ENCODE data around the gene MAPK8IP2.
"Not testable (repeated sequence)": the region's sequence is repeated elsewhere in the genome, so short reads cannot be mapped to it uniquely, and the experiment has no call there.

MAPK8IP2 gene

DNA sequence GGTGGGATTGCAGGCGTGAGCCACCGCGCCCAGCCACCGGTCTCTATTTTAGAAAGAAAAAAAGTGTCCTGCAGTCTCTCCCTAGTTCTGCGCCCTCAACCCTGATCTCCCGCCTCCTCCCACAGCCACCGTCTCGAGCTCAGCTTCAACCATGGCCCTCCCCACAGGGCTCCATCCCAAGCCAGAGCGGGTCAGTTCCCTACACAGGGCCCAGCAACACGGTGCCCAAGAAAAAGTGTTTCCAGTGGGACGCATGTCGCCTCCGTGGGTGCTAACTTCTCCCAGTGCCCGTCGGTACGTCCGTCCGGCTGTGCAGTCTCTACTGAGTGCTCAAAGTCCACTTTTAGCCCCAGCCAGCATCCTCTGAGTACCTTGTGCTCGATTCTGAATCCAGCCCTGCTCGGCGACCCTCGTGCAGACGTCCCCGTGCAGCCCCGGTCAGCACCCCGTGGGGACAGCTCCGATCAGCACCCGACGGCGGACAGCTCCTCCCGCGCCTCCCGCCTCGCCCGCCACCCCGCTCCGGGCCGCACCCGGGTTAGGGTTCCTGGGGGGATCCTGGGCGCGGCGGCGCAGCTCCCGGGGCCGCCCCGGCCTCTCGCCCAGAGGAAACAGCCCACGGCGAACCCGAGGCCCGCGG, 657 bp upstream of the MAPK8IP2 start:
- DNase-seq (ENCODE audit: low read depth) = peak; percentile 41

DNA sequence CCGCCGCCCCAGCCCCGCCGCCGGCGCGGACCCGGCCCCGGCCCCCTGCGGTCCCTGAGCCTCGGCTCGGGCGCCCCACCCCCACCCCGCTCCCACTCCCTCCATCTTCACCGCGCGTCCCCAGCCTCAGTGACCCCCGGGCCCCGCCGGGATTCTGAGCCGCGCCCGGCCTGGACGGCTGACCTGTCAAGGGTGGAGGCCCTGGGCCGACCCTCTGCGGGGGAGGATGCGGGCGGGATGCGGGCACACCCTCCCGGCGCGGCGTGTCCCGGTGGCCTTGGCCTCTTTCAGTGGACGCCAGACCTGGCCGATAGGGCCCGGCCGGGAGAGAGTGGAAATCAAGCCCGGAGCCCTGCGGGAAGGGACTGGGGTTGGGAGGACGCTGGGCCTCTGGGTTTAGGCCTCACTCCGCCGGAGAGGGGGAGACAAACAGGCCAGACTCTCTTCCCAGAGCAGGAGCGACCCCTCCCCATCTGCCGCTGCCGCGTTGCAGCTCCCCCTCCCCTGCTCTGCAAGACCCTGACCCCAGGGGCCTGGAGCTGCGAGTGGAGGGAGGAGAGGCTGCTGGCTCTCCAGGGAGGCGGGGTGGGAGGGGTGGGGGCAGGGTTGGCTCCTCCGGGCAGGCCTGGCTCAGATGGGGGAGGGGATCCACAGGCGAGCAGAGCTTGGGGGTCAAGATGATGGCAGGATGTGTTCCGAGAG, 525 bp downstream of the MAPK8IP2 start:
- DNase-seq (ENCODE audit: low read depth) = no peak

DNA sequence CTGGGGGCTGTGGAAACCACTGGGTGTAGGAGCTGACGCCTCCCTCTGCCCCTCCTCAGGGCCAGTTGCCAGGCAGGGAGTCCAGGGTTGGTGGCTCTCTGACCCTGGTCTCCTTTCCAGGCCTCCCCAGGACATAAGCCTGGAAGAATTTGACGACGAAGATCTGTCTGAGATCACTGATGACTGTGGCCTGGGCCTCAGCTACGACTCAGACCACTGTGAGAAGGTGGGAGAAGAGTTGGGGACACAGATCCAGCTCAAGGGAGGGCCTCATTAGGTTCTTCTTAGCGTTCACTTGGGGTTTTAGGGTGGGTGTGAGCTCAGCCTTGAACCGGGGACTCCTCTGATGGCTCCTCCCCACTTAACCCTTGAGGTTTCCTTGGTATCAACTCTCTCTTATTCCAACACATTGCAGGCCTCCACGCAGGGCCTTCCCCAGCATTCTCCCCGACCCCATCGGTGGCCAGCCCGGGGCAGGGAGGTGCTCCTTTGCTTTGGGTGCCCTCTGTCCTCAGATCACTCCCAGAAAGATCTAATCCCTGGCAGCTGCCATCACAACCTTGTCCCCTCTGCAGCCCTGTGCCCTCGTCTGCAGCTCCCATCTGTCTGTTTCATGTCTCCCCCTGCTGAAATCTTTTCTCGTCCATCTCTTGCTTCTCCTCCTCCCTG, 1.2 kb downstream of the MAPK8IP2 start:
- DNase-seq (ENCODE audit: low read depth) = no peak

GRCh38 chr22:50602338-50602700, 1.7 kb downstream of the MAPK8IP2 start:
- DNase-seq (ENCODE audit: low read depth) = no peak

DNA sequence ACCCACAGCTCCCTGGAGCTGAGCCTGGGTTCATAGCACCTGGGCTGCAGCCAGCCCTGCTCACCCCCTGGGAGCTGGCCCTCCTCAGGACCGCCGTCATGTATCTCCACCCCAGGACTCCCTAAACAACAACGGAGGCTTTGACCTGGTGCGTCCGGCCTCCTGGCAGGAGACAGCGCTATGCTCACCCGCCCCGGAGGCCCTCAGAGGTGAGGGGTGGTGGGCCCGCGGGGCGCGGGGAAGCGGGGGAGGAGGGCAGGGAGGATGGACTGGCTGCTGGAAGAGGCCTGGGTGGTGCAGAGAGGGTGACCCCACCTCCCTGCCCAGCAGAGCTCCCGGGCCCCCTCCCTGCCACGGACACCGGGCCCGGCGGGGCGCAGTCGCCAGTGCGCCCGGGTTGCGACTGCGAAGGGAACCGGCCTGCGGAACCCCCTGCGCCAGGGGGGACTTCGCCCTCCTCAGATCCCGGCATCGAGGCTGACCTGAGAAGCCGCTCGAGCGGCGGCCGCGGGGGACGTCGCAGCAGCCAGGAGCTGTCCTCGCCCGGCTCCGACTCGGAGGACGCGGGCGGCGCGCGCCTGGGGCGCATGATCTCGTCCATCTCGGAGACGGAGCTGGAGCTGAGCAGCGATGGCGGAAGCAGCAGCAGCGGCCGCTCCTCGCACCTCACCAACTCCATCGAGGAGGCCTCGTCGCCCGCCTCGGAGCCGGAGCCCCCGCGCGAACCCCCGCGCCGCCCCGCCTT, 3.1 kb downstream of the MAPK8IP2 start:
- DNase-seq (ENCODE audit: low read depth) = no peak

GRCh38 chr22:50604256-50605001, 3.8 kb downstream of the MAPK8IP2 start:
- no peak for DNase-seq (ENCODE audit: low read depth)

GRCh38 chr22:50605002-50605612, 4.5 kb downstream of the MAPK8IP2 start:
- no peak for DNase-seq (ENCODE audit: low read depth)

GRCh38 chr22:50605613-50606074, 5.1 kb downstream of the MAPK8IP2 start:
- no peak for DNase-seq (ENCODE audit: low read depth)

DNA sequence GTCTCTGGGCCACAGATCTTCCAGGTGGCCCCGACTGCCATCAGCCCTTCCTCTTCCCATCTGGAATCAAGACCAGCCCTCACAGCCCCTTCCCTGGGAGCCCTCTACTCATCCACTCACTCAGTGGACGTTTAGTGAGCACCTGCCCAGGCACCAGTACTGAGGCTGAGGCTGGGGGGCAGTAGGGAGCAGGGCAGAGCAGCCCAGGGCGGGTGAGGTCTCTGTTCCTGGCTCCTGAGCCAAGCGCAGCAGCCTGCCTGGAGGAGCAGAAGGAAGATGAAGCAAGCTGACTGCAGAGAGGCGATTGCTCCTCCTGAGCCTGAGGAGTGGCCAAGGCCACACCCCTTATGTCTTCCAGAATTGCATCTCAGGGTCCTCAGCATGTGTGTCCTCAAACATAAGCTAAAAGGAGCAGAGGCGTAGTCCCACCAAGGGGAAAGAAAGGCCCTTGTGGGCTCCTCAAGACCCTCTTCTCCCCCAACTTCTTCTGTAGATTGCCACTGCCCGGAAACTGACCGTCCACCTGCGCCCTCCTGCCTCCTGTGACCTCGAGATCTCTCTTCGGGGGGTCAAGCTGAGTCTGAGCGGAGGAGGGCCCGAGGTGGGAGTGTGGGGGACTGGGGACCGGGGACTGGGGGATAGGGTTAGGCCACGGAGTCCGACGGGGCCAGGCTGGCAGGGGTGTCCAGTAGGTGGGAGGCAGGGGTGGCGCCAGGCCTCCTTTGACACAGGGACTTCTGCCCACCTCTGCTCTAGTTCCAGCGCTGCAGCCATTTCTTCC, 5.8 kb downstream of the MAPK8IP2 start:
- DNase-seq (ENCODE audit: low read depth) = no peak

DNA sequence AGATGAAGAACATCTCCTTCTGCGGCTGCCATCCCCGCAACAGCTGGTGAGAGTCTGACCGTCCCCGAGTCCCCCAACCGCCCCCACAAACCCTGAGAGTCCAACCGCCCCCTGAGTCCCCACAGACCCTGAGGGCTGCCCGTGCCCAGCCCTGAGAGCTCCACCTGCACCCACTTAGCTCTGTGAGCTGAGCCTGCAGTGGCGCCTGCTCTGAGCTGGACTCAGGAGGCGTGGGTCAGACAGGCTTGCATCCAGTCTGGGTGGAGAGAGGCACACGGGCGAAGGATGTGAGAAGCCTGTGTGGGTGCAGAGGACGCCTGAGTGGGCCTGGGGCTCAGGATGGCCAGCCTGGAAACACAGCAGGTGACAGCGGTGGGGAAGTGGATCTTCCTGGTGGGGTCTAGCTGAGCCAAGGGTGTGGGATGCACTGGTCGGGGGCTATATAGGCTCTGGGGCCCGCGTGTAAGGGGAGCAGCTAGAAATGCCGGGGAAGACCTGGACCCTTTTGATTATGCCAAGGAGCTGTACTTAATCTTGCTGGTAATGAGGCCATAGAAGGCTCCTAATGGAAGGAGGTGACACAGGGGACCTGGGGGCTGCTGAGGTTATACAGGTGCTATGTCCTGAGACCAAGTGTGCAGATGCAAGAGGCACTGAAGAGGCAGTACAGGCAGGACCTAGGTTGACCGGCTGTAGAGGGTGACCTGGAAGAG, 6.5 kb downstream of the MAPK8IP2 start:
- DNase-seq (ENCODE audit: low read depth) = no peak

DNA sequence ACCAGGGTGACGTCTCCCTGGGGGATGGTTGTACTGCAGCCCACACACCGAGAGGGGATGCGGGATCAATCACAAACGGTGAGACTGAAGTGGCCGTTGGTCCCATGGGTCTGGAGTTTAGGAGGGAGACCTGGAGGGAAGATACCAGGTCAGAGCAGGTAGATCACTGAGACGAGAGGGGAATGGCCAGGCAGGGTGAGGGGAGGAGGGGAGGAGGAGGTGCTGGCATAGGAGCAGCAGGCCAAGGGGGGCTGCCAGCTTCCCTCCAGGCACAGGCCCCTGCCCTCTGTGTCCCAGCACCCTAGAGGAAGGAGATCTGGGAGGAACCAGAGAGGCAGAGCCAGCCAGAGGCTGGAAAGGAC, 7.0 kb downstream of the MAPK8IP2 start:
- DNase-seq (ENCODE audit: low read depth) = no peak

GRCh38 chr22:50608058-50608840, 7.7 kb downstream of the MAPK8IP2 start:
- not testable (repeated sequence) for DNase-seq (ENCODE audit: low read depth)

GRCh38 chr22:50608996-50609395, 8.4 kb downstream of the MAPK8IP2 start:
- no peak for DNase-seq (ENCODE audit: low read depth)

DNA sequence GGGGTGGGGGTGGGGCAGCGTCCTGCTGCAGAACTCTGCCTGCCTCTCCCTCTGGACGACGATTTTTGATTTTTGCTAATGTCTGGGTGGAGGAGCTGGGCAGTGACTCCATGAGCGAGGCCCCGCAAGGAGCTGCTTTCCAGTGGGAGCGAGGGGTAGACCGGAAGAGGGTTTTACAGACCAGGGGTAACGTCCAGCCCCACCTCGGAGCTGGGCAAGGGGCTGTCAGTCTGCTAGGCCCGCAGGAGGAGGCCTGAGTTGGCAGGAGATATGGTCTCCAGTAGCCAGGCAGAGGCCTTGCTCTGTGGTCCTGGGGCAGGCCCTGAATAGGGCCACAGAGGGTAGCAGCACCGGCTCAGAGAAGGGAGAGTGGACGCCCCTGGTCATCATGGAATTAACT, 9.0 kb downstream of the MAPK8IP2 start:
- no peak for DNase-seq (ENCODE audit: low read depth)

GRCh38 chr22:50610041-50610451, 9.5 kb downstream of the MAPK8IP2 start:
- no peak for DNase-seq (ENCODE audit: low read depth)

- no peak for DNase-seq (ENCODE audit: low read depth)
Observed at GRCh38 chr22:50610581-50610980, 10.0 kb downstream of the MAPK8IP2 start.

GRCh38 chr22:50611341-50612060, 10.9 kb downstream of the MAPK8IP2 start:
- no peak for DNase-seq (ENCODE audit: low read depth)

DNA sequence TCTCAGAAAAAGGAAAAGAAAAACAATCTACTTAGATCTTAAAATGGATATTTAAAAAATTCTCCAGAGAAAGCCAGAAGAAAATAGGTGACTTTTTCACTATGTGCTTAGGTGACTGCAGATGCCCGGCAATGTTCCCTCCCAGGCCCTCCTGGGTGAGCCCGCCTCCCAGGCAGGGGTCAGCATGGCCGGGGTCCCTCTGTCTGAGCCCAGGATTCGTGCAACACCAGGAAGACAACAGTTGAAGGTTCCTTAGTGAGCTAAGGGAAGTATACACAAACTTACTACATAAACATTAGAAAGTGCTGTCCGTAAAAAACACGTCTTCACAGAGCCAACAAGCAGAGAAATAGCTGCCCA, 11.6 kb downstream of the MAPK8IP2 start:
- DNase-seq (ENCODE audit: low read depth) = no peak

Data from stimulated activated CD8-positive, alpha-beta memory T cell treated with anti-CD3 and anti-CD28 coated beads, Interleukin-7, amount 100 ng/mL, for 24 hours (primary cell).